Suppressor macrophage treated with lipopolysaccharide for 1 hour (primary cell): Measurements from ENCODE around the gene GPD2.

Experiments used
- DNase-seq, 3 donors: peaks; one replicate each; pipeline ENCODE4 v3.0.0-alpha.2; 2020 to 2022

GPD2 gene

DNA sequence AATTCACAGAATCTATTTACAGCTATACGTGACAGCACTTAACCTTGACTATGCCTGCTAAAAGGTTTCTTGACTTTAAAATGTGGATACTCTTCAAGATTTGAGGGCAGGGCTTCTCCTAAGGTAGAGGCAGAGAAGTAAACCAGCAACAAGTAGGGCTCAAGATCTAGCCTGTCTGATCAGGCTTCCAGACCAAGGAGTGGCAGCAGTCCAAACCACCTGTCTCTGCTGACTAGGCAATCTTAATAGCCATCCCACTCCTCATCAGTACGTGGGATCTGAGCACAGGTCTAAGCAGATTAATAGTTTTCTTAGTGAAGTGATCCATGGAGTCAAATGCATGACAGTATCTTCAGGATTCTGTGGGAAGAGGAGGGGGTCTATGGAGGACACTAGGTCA, 100.4 kb downstream of the GPD2 start:
- DNase-seq: no peak

DNA sequence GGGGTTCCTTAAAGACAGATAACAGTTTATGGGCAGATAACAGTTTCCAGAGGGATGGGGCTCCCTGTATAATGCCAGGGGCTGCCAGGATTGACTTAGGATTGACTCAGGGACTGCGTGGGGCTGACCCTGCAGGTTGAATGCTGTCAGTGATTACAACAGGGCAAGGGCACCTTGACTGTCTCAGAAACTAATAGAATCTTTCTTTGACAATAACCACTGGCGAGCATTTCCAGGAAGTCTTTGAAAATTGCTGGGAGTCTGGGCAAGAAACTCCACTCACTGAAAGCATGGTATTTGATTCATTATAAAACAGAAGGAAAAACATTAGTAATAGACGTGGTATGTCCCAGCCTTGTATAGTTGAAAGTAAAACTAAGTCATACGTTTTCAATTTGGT, 101.0 kb downstream of the GPD2 start:
- no peak for DNase-seq

DNA sequence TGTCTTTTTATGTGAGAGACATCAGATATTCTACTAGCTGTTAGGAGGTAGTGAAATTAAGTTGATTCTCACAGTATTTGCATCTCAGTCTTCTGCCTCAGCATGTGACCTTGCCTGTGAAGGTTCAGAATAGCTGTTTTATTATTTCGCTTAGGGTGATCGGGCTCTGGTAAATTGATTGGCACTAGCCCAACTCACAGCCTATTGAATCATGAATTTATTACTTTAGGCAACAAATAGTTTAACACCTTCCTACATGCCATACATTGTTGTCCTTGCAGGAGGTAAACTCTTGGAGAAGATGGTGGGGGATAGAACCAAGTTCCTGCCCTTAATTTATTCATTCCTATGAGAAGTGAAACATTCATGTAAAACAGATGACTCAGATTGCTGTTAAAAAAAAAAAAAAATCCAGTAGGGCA, 101.9 kb downstream of the GPD2 start:
- DNase-seq: no peak

DNA sequence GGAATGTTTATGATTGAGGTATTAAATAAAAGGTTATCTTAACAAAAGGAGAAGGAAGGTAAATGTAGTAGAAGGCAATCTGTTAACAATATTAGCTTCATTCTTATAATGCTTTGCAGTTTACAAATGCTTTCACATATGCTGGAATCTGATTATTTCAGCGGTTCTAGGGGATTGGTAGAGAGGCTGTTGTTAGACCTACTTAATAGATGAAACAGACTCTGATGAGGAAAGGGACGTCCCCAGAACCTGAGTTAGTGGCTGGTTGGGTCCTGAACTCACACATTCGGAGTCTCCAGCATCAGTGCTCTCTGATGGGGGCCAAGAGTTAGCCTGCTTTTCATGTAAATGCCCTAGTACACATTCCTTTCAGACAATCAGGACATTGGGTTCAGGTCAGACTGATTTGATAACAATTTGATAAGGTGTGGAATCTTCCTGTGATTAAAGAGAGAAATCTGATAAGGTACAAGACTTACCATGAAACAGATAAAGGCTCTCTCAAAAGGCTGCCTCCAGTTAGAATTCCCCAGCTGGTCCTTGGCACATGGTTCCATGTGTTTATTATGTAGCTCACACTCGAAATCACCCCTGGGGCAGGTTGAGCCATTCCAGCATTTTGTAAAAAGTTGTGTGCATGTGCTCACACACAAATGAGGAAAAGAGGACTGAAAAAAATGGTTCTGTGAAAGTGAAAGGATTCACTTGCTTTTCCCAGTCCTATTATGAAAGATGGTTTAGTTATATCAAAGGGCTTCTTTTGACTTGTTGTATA, 103.1 kb downstream of the GPD2 start:
- no peak for DNase-seq

DNA sequence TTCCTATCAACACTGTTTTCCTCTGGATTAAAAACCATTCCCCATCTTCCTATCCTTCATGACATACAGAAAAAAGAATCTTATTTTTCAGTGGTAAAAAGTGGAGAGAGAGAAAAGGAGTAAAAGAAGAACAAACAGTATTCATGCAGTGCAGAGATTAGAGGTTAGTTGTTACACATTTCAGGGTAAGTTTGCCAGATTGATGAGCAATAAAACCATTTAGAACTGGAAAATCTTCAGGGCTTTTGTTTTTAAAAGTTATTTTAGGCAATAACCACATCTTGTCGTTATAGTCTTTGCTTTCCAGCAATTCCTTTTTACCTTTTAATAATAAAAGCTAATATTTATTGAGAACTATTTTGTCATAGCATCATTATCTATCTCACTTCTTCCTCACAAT, 104.5 kb downstream of the GPD2 start:
- DNase-seq: no peak

DNA sequence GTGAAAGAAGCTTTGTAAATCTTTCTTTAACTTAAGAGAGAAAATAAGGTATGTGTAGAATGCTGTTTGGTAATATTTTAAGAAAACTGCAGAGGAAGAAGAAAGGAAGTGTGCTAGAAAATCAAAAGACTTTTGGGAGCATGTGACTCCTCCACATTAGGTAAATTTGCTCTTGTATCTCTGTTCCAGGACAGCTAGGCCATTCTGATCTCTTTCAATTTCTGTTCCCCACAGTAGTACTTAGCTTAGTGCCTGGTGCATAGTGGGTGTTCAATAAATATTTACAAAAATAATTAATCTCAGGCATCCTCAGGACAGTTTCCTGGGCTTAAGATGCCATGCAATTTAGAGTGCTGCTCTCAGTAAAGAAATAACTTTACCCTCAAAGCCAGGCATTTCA, 105.0 kb downstream of the GPD2 start:
- no peak for DNase-seq

DNA sequence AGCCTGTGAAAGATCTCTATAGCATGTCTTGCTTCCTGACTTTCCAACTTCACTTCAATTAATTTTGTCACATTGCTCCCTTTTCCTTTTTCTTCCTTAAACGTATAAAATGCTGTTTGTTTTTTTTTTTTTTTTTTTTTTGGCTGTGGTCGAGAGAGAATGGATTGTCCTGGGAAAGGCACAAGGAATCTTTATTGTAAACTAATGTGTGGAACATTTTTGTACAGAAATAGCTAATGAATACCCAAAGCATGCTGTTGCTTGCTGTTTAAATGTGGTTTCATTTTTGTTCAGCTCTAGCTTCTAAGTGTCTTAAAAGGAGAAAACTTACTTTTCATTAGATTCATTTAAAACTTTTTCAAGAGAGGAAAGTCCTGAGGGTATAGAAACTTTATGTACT, 105.5 kb downstream of the GPD2 start:
- no peak for DNase-seq

DNA sequence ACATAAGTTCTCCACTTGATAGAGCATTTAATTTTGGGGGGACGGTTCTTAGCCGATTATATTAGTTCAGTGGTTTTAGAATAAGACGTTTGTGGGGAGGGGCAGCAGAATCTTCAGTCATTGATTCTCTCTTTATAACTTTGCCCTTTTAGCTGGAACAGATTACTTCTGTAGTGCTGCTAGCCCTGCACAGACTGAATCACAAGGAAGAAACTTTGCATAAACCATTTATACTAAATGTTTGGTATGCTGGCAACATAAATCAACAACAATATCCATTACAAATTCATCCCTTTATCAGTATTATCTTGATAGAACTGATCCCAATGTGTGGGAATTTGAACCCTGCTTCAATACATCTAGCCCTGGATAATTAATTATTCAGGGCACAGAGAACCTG, 112.2 kb downstream of the GPD2 start:
- no peak for DNase-seq

DNA sequence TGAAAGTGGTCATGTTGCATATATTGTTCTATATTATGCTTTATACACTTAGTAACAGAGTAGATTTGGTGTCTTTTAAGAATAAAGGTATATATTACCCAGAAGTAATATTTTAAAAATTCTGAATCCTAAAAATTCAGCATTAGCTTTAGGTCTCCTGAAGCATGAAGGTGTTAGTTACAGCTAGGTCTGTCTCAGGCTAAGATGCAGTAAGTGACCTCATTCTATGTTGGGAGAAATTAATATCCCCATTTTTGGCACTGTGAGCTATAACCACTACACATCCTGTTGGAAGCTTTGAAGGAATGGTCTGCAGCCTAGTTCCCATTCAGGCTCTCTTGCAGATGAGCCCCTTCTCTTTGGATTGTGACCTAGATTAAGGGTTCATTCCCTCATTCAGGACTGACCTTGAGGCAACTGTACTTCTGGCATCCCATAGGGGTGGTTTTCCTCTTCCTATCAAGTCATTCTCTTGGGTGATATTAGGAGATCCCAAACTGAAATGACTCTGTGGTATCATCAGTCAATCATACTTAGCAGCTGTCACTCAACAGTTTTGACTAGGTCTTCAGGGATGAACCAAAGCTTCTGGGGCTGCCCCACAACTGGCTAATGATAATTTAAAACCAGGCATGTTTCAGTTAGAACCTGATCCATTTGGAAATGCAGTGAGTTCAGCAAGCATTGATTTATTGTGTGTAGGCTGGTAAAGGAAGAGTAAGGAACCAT, 117.7 kb downstream of the GPD2 start:
- no peak for DNase-seq

DNA sequence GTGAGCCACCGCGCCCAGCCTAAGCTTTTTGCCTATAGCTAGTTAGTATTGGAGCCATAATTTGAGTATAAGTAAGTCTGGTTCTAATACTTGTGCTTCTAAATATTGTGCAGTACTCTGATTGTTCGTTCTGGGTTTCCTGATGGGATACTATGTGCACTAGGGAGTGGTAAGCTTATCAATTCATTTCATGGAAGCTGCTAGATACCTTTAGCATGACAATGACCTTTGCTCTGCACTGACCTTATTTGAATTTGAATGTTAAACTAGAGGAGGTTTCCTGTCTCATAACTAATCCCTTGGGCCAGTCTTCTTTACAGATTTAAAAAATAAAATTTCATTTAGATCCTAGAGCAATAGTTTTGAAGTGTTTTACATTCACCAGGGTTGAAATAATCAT, 125.1 kb downstream of the GPD2 start:
- no peak for DNase-seq

DNA sequence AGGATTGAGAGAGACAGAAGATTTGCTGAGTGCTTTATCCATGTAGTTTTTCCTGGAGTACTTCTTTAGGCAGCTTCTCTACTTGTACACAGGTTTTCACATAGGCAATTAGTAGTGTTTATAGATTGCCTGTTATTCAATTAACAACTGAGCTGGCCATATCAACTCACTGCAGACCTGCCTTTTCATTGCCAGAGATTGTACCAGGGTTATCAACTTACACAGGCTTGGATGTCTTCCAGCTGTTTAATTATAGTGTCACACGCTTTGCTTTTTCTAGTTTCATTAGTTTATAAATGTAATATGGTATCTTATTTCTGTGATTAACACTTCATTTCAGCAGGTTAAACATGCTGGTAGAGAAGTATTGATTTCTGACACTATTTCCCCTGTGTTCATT, 125.9 kb downstream of the GPD2 start:
- DNase-seq: no peak

DNA sequence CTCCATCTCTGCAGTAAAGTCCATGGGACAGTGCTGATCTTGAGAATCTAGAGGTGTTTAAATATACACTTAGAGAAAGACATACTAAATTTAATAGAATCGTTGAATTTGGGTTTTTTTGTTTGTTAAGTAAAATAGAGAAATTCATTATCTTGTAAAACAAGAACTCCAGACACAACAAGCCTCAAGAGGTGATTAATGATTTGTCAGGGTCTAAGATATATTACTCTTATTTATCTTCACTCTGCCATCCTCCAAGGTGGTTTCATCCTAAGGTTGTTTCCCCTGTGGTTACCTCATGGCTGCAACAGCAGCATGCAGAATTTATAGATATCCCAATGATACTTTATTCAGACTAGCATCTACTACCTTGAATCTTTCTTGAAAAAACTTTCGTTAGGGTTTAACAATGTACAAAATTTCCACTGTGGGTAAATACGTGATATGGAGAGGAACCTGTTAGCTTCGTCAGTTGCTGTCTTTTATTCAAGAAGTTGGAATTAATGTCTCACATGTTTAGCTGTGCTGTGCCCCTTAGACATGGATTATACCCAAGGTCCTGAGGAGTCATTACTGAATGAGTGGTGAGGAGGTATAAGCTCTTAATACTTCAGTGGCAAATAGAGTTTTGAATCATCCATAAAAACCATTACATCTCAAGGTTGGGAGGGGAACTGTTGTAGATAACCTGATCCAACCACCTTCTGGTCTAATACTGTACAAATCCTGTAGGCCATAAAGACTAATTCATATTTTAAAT, 128.0 kb downstream of the GPD2 start:
- DNase-seq: no peak

DNA sequence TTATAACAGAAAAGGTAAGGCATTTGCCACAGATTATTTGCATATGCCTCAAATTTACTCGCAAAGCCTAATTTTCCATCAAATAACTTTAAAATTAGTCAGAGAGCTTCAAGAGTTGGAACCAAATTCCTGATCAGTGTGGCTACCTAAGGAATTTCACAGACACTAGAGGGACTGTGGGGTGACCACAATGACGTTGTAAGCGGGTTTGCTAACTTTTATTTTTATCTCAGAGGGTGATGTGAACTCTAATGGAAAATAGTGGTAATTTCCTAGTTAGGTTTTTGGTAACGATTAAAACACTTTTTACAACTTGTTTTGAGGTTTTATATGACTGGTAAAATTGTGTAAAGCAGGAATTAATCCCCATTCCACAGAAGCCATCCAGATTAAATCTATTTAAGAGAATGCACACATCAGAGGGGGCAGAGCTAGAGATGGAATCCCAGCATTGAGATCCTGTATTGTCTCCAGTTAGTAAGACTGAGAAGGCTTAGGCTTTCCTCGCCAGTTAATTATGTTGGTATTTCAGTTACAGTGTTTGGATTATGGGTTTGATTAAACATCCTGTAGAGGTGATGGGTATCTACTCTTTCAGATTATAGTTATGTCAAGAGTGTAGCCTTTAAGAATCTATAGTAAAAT, 129.0 kb downstream of the GPD2 start:
- no peak for DNase-seq

DNA sequence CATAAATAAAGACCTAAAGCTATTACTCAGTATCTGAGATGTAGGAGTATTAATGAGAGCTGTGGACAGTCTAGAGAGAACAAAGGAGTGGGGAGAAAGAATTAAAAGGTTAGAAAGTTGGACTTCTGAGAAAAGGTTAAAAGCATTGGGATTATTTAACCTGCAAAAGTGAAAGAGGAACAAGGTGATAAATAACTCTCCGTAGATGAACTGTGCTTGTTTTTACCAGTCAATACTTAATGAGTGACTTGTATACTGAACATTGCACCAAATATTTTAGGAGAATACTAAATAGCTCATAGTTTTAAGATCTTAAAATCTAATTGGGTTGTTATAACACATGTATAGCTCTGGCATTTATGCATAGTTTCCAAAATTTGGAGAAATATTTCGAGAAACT, 137.5 kb downstream of the GPD2 start:
- DNase-seq: no peak

DNA sequence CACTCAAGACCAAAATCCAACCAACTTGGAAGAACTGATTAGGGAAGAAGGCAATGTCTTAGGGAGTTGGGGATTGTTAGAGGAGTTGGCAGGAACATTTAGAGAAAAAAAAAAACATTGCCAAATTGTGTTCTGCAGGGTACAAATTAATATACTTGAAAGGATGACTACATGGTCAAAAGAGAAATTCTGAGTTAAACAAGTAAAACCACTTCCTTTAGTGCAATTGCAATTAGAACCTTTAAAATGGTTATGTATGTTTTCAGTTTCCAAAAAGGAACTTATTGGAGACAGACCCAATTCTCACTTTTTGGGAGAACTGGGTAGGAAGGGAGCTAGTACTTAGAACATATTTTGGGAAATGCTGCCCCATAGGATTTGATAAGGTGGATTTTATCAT, 137.9 kb downstream of the GPD2 start:
- DNase-seq: no peak

DNA sequence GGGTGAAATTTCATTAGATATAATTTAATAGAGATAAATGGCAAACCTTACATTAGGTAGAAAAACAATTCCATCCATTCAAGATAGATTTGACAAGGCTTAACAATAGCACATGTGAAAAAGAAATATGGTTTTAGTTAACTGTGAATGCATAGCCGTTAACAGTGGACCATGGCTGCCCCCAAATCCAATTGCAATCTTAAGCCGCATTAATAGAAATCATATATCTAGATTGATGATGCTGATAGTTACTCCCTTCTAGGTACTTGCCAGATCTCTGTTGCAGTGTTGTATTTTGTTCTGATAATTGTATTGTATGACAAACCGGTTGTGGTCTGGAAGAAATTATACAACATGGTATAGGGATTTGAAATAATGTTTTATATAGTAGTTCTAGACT, 139.8 kb downstream of the GPD2 start:
- DNase-seq: no peak

DNA sequence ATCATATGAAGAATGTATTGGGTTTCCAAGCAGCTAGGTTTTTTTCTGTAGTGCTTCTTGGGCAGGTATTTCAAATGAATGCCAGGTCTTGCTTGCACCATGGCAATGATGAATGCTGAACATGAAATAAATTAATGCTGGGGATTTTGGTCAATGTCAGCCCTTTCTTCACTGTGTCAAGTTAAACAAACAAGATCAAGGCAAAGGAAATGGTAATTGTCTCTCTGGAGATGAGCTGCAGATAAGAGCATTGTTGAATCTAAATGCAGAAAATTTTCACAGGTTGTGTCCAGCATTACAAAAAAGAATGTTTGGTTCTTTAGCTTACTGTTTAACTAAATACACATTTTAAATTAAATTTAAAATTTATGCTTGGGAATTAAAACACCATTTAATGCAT, 144.3 kb downstream of the GPD2 start:
- no peak for DNase-seq

DNA sequence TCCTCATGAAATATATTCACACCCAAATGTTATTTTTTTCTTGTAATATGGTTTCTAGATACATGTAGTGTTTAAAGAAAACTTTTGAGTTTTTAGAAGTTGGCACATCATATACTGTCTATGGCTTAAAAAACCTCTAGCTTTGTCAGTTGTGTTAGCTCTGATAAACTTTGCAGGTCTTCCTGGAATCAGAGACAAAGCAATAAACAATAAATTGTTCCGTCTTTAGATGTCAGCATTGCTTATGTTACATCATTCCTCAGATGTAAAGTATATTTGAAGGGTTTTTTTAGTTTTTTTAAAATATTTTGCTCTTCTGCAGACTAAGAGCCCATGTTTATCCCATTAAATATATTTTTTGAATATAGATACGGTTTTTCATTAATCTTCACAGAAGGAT, 145.1 kb downstream of the GPD2 start:
- DNase-seq: no peak

DNA sequence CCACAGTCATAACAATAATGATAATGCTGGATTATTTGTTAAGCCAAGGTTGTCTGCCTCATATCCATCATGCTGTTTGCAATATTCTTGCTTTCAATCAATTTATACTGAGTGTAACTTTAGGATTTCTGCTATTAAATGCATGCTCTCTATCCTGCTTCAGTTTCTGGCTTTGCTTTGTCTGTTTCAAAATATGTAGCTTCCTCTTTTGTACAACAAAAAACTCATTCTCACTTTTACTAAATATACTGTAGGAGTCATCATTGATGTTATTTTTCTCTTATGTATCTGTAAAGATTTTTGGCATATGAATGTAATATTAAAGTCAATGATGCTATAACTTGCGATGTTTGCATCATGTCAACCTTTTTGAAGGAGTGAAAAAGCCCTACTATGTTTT, 149.3 kb downstream of the GPD2 start:
- peak in 1 of 3 donors; percentile 1 for DNase-seq

DNA sequence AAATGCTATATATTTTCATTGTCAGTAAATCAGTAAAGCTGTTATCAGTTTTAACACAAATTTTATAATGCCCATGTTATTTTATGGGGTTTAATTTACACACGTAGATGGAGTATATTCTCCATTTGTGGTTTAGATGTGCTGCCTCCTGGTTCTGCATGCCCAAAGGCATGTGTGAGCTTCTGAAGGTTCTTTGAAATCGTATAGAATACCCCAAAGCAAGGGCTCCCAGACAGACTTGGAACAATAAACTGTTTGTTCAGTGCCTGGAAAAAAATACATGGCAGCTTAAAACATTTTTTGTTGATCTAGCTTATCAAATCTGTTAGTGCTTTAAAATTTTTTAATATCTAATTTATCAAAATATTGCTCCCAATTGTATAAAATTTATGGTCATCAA, 150.4 kb downstream of the GPD2 start:
- DNase-seq: no peak

DNA sequence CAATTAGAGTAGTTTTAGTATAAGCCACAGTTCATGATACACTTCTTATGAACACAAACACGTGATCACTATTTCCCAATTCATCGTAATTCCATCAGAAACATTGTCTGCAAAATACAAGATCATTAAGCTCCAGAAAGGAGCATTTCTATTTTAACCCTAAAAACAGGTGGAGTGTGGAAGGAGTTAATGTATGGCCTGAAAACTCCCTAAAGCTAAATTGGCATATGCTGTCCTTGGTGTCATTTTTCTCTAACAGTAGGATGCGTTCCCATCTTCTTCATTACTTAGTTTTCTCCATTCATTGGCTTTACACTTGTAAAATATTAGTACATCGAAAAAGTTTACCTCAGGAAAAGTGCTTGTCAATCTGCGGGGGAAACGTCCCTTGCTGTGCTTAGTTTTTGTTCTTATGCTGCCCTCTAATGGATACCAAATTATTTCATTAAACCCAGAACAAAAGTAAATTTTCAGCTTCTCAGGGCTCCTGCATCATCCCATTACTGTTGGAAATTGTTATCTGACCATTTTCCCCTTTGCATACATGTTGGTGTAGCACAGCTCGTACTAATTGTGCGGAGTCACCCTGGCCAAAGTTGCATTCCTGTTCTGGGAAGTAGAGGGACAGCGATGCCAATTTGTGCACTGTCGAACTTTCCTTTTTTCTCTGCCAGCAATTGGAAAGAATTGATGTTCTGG, 153.4 kb downstream of the GPD2 start:
- DNase-seq: peak; percentile 26 to 37 (median 30)

DNA sequence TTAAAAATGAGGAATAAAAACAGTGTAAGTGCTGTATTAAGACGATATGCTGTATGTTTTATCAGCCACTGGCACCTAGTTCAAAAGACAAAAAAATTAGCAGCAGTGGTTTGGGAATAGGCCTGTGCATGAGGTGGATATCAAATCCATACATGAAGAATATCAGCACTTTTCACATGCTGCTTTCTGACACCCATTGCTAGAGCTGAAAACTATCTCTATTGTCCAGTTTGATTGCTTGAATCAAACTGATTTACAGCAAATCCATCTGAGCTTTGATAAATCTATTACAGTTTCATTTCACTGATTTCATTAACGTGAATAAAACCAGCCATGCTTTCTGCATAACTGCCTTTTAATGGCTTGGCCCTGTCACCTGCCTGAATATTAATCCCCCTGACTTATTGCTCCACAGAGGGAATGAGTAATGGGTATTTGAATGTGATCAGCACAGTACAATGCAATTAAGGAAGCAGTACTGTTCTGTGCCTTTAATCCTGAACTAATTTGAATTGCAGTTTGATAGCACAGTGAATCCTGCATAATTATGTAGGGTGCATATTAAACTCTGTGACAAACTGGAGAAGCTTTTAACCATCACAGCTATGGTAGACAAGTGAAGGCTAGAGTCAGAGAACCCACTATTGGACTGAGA, 154.0 kb downstream of the GPD2 start:
- no peak for DNase-seq
